AG09319 (cell line): ENCODE measurements around the gene IDS.
A peak's percentile ranks its signal among the peaks of the same experiment; 100 is the strongest.
"Not testable (repeated sequence)": the region's sequence is repeated elsewhere in the genome, so short reads cannot be mapped to it uniquely, and the experiment has no call there.

Experiments used
- DNase-seq: peaks from one replicate; pipeline ENCODE4 v3.0.0-alpha.2; 2010; ENCODE audit warnings: low read depth; ENCODE audit errors: extremely low read depth
- CTCF ChIP-seq: IDR thresholded peaks from 2 replicates; pipeline ENCODE4 v1.5.1; 2011; ENCODE audit warnings: low read depth, mild to moderate bottlenecking, inconsistent platforms, low read length, moderate library complexity

IDS gene

GRCh38 chrX:149540131-149540620 lies 35.1 kb upstream of the IDS start:
- DNase-seq = peak; percentile 78
- no peak for TF ChIP-seq CTCF

- peak; percentile 82 for DNase-seq
- TF ChIP-seq CTCF = no peak
Observed at GRCh38 chrX:149539283-149540130, 34.4 kb upstream of the IDS start.

GRCh38 chrX:149537474-149537873 lies 32.4 kb upstream of the IDS start:
- DNase-seq = not testable (repeated sequence)

GRCh38 chrX:149534926-149535602 lies 30.0 kb upstream of the IDS start:
- DNase-seq = not testable (repeated sequence)

- not testable (repeated sequence) for DNase-seq
Observed at GRCh38 chrX:149533999-149534398, 28.9 kb upstream of the IDS start.

DNA sequence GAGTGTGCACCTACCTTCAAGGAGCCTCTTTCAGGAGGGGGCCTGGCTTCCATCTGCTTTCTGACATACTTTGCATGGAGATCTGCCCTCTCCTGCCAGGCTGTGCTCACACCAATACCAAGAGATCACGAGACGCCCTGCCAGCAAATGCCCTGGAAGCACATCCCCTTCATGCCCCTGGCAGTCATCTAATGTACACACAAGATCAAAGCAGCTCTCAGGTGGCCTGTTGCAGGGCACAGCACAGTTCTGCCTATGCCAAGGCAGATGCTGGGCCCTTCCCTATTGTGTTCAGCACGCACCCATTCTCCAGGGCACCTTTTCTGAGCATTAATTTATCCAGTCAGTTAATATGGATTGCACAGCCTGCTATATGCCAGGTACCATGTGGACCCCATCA lies 27.8 kb upstream of the IDS start:
- DNase-seq = not testable (repeated sequence)

GRCh38 chrX:149531599-149531998 lies 26.5 kb upstream of the IDS start:
- no peak for TF ChIP-seq CTCF
- DNase-seq = no peak

DNA sequence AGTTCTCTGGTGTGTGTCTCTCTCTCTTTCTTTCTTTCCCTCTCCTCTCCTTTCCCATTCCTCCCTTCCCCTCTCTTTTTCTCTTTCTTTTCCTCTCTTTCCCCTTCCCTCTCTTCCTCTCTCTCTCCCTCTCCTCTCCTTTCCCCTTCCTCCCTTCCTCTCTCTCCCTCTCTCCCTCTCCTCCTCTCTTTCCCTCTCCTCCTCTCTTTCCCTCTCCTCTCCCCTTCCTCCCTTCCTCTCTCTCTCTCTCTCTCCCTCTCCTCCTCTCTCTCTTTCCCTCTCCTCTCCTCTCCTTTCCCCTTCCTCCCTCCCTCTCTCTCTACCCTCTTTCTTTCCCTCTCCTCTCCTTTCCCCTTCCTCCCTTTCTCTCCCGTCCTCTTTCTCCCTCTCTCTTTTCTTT lies 23.3 kb upstream of the IDS start:
- no peak for DNase-seq
- TF ChIP-seq CTCF = no peak

DNA sequence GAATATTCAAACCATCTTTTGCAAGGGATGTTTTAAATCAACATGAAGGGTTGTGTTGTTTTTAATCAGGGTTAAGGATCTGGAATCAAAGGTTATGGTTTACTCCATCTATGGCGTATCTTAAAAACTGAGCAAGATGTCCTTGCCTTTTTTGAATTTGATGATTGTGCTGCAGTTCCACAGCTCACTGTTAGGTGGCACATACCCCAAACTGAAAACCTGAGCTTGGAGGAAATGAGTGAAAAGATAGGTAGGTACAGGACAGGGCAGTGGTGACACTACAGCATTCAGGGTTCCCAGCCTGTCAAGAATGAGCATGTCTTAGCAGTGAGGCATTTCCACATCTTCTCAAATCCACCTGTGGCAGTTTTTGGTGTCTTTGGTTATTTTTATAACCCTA lies 22.6 kb upstream of the IDS start:
- peak; percentile 55 for TF ChIP-seq CTCF
- no peak for DNase-seq

- not testable (repeated sequence) for DNase-seq
Observed at GRCh38 chrX:149526318-149527033, 21.4 kb upstream of the IDS start.

GRCh38 chrX:149525903-149526302 lies 20.8 kb upstream of the IDS start:
- DNase-seq = not testable (repeated sequence)

- not testable (repeated sequence) for DNase-seq
Observed at GRCh38 chrX:149525389-149525788, 20.3 kb upstream of the IDS start.
